ENCODE results near the gene CDC42EP3.

Gene CDC42EP3

GRCh38 chr2:37672104-37672869 is 845 bp upstream of the CDC42EP3 start:
- no peaks in the 10 kb centered on the region for H3K36me3 ChIP-seq (replicated peaks; ENCODE audit: insufficient read depth, low read length)
- TF ChIP-seq CTCF (IDR thresholded peaks at IDR 0.05; ENCODE audit: low read length) (no peak), EZH2phosphoT487 (IDR thresholded peaks at IDR 0.05; ENCODE audit: low read length) (no peak), EZH2 (optimal IDR thresholded peaks at IDR 0.05; ENCODE audit: low read depth, low read length) (no peak)
- H3K27me3 ChIP-seq (replicated peaks; ENCODE audit: insufficient read depth, low read length) = no peaks in the 10 kb centered on the region
- H3K27ac ChIP-seq (ENCODE audit: low read length) = peak overlapping the region; percentile 79
- H3K4me3 ChIP-seq (ENCODE audit: low read length) = peak overlapping the region; percentile 87
- no peaks in the 10 kb centered on the region for H4K20me1 ChIP-seq (ENCODE audit: insufficient read depth, low read length)
- peaks cover 14% of the 10 kb centered on the region; the same call in 1 of the 2 replicates for H3K4me1 ChIP-seq (ENCODE audit: low read length)
- H2AFZ ChIP-seq (ENCODE audit: low read length) = peak overlapping the region; percentile 92
- peaks cover 41% of the 10 kb centered on the region for H3K79me2 ChIP-seq (ENCODE audit: low read length)
- DNase-seq = peak; percentile 88
- H3K4me2 ChIP-seq (ENCODE audit: low read depth, low read length) = peak overlapping the region; percentile 63
- H3K9me3 ChIP-seq (replicated peaks; ENCODE audit: insufficient read depth, low read length) = no peaks in the 10 kb centered on the region
- H3F3A ChIP-seq (ENCODE audit: insufficient read depth, low read length) = peaks cover 17% of the 10 kb centered on the region
- H3K9ac ChIP-seq (ENCODE audit: low read length) = peak overlapping the region; percentile 75
- no peaks in the 10 kb centered on the region for H3K9me2 ChIP-seq (replicated peaks; ENCODE audit: insufficient read depth, low read length)

GRCh38 chr2:37671816-37672103 is 318 bp upstream of the CDC42EP3 start:
- no peaks in the 10 kb centered on the region for H3K36me3 ChIP-seq (replicated peaks; ENCODE audit: insufficient read depth, low read length)
- H4K20me1 ChIP-seq (ENCODE audit: insufficient read depth, low read length) = no peaks in the 10 kb centered on the region
- peak overlapping the region; percentile 87 for H3K4me3 ChIP-seq (ENCODE audit: low read length)
- peak overlapping the region; percentile 63; the same call in 1 of the 2 replicates for H3K4me2 ChIP-seq (ENCODE audit: low read depth, low read length)
- H3K27me3 ChIP-seq (replicated peaks; ENCODE audit: insufficient read depth, low read length) = no peaks in the 10 kb centered on the region
- H3K27ac ChIP-seq (ENCODE audit: low read length) = peak overlapping the region; percentile 79; the same call in 1 of the 2 replicates
- peak overlapping the region; percentile 92 for H2AFZ ChIP-seq (ENCODE audit: low read length)
- TF ChIP-seq CTCF (IDR thresholded peaks at IDR 0.05; ENCODE audit: low read length) = no peak
- TF ChIP-seq EZH2phosphoT487 (IDR thresholded peaks at IDR 0.05; ENCODE audit: low read length) = no peak
- no peak for TF ChIP-seq EZH2 (optimal IDR thresholded peaks at IDR 0.05; ENCODE audit: low read depth, low read length)
- no peaks in the 10 kb centered on the region for H3K9me3 ChIP-seq (replicated peaks; ENCODE audit: insufficient read depth, low read length)
- peaks cover 17% of the 10 kb centered on the region for H3F3A ChIP-seq (ENCODE audit: insufficient read depth, low read length)
- peaks cover 46% of the 10 kb centered on the region for H3K79me2 ChIP-seq (ENCODE audit: low read length)
- H3K9ac ChIP-seq (ENCODE audit: low read length) = peak overlapping the region; percentile 75
- peaks cover 14% of the 10 kb centered on the region; the same call in 1 of the 2 replicates for H3K4me1 ChIP-seq (ENCODE audit: low read length)
- no peak for DNase-seq
- H3K9me2 ChIP-seq (replicated peaks; ENCODE audit: insufficient read depth, low read length) = no peaks in the 10 kb centered on the region

- Histone ChIP-seq H3K4me2 (ENCODE audit: low read depth, low read length) (peak overlapping the region; percentile 68), H3K4me1 (ENCODE audit: low read length) (peaks cover 14% of the 10 kb centered on the region; the same call in 1 of the 2 replicates), H3F3A (ENCODE audit: insufficient read depth, low read length) (peaks cover 17% of the 10 kb centered on the region), H4K20me1 (ENCODE audit: insufficient read depth, low read length) (no peaks in the 10 kb centered on the region), H2AFZ (ENCODE audit: low read length) (0 out of 2 replicates have a peak overlapping the region, but pooled peaks have one; percentile 54), H3K27ac (ENCODE audit: low read length) (peak overlapping the region; percentile 44; the same call in 1 of the 2 replicates), H3K9me2 (replicated peaks; ENCODE audit: insufficient read depth, low read length) (no peaks in the 10 kb centered on the region), H3K79me2 (ENCODE audit: low read length) (peaks cover 59% of the 10 kb centered on the region), H3K4me3 (ENCODE audit: low read length) (peak overlapping the region; percentile 87), H3K9ac (ENCODE audit: low read length) (peak overlapping the region; percentile 64), H3K36me3 (replicated peaks; ENCODE audit: insufficient read depth, low read length) (no peaks in the 10 kb centered on the region), H3K27me3 (replicated peaks; ENCODE audit: insufficient read depth, low read length) (no peaks in the 10 kb centered on the region), H3K9me3 (replicated peaks; ENCODE audit: insufficient read depth, low read length) (no peaks in the 10 kb centered on the region)
- TF ChIP-seq EZH2phosphoT487 (IDR thresholded peaks at IDR 0.05; ENCODE audit: low read length) (no peak), EZH2 (optimal IDR thresholded peaks at IDR 0.05; ENCODE audit: low read depth, low read length) (no peak), CTCF (IDR thresholded peaks at IDR 0.05; ENCODE audit: low read length) (no peak)
- DNase-seq = peak; percentile 41
These were observed 949 bp downstream of the CDC42EP3 start for GRCh38 chr2:37670378-37671008.

Data from MM.1S (cell line).